ENCODE data around the gene KCNQ2.

Gene KCNQ2

GRCh38 chr20:63469713-63470101 is 2.7 kb downstream of the KCNQ2 start:
- no peaks in the 10 kb centered on the region for H3K9me2 ChIP-seq (ENCODE audit: low read depth, low read length)
- H3K9ac ChIP-seq (ENCODE audit: low read length): no peak overlapping the region
- no peaks in the 10 kb centered on the region for H3K4me1 ChIP-seq (ENCODE audit: insufficient read depth, low read length, severe bottlenecking)
- no peaks in the 10 kb centered on the region for H3K9me3 ChIP-seq (ENCODE audit: low read length)
- H3K27ac ChIP-seq (ENCODE audit: low read depth, low read length, poor library complexity, severe bottlenecking): no peak overlapping the region
- no peaks in the 10 kb centered on the region for H4K20me1 ChIP-seq (ENCODE audit: insufficient read depth, low read length)
- H3K4me3 ChIP-seq (ENCODE audit: low read depth, low read length, poor library complexity, severe bottlenecking): no peak overlapping the region
- peaks cover 8% of the 10 kb centered on the region; the same call in 1 of the 2 replicates for H3K27me3 ChIP-seq (ENCODE audit: insufficient read depth, low read length)
- no peaks in the 10 kb centered on the region for H3K79me2 ChIP-seq (ENCODE audit: insufficient read depth, low read length)
- no peaks in the 10 kb centered on the region for H3K36me3 ChIP-seq (ENCODE audit: insufficient read depth, low read length)
- no peak overlapping the region for H2AFZ ChIP-seq (ENCODE audit: low read length)
- TF ChIP-seq CTCF (IDR thresholded peaks at IDR 0.05; ENCODE audit: low read length) (no peak), EZH2 (IDR thresholded peaks at IDR 0.05; ENCODE audit: borderline replicate concordance, low read length) (no peak)
- no peak overlapping the region for H3K4me2 ChIP-seq (ENCODE audit: low read length)
- H3F3A ChIP-seq (ENCODE audit: insufficient read depth, low read length): no peaks in the 10 kb centered on the region

- Histone ChIP-seq H4K20me1 (ENCODE audit: insufficient read depth, low read length) (no peaks in the 10 kb centered on the region), H3K36me3 (ENCODE audit: insufficient read depth, low read length) (no peaks in the 10 kb centered on the region), H3K27ac (ENCODE audit: low read depth, low read length, poor library complexity, severe bottlenecking) (no peak overlapping the region), H3K4me1 (ENCODE audit: insufficient read depth, low read length, severe bottlenecking) (no peaks in the 10 kb centered on the region), H3K27me3 (ENCODE audit: insufficient read depth, low read length) (peaks cover 8% of the 10 kb centered on the region; the same call in 1 of the 2 replicates), H3K4me3 (ENCODE audit: low read depth, low read length, poor library complexity, severe bottlenecking) (no peak overlapping the region), H3K9ac (ENCODE audit: low read length) (no peak overlapping the region), H3F3A (ENCODE audit: insufficient read depth, low read length) (no peaks in the 10 kb centered on the region), H3K9me2 (ENCODE audit: low read depth, low read length) (no peaks in the 10 kb centered on the region), H3K4me2 (ENCODE audit: low read length) (no peak overlapping the region), H3K9me3 (ENCODE audit: low read length) (no peaks in the 10 kb centered on the region), H3K79me2 (ENCODE audit: insufficient read depth, low read length) (no peaks in the 10 kb centered on the region), H2AFZ (ENCODE audit: low read length) (no peak overlapping the region)
- TF ChIP-seq EZH2 (IDR thresholded peaks at IDR 0.05; ENCODE audit: borderline replicate concordance, low read length) (no peak), CTCF (IDR thresholded peaks at IDR 0.05; ENCODE audit: low read length) (no peak)
These were observed 3.3 kb downstream of the KCNQ2 start for GRCh38 chr20:63469019-63469712.

GRCh38 chr20:63468421-63468820 is 4.0 kb downstream of the KCNQ2 start:
- no peaks in the 10 kb centered on the region for H3K79me2 ChIP-seq (ENCODE audit: insufficient read depth, low read length)
- no peak overlapping the region for H2AFZ ChIP-seq (ENCODE audit: low read length)
- no peak overlapping the region for H3K27ac ChIP-seq (ENCODE audit: low read depth, low read length, poor library complexity, severe bottlenecking)
- H4K20me1 ChIP-seq (ENCODE audit: insufficient read depth, low read length): no peaks in the 10 kb centered on the region
- H3K9me2 ChIP-seq (ENCODE audit: low read depth, low read length): no peaks in the 10 kb centered on the region
- no peak overlapping the region for H3K9ac ChIP-seq (ENCODE audit: low read length)
- H3K4me2 ChIP-seq (ENCODE audit: low read length): no peak overlapping the region
- H3K36me3 ChIP-seq (ENCODE audit: insufficient read depth, low read length): no peaks in the 10 kb centered on the region
- H3K27me3 ChIP-seq (ENCODE audit: insufficient read depth, low read length): peaks cover 8% of the 10 kb centered on the region; the same call in 1 of the 2 replicates
- no peak overlapping the region for H3K4me3 ChIP-seq (ENCODE audit: low read depth, low read length, poor library complexity, severe bottlenecking)
- H3K4me1 ChIP-seq (ENCODE audit: insufficient read depth, low read length, severe bottlenecking): no peaks in the 10 kb centered on the region
- H3F3A ChIP-seq (ENCODE audit: insufficient read depth, low read length): no peaks in the 10 kb centered on the region
- no peaks in the 10 kb centered on the region for H3K9me3 ChIP-seq (ENCODE audit: low read length)
- TF ChIP-seq CTCF (IDR thresholded peaks at IDR 0.05; ENCODE audit: low read length): no peak
- no peak for TF ChIP-seq EZH2 (IDR thresholded peaks at IDR 0.05; ENCODE audit: borderline replicate concordance, low read length)
